Activated T-cell treated with anti-CD3 and anti-CD28 coated beads for 24 hours (primary cell): ENCODE results near the gene NEFH.
"Not testable (repeated sequence)": the region's sequence is repeated elsewhere in the genome, so short reads cannot be mapped to it uniquely, and the experiment has no call there.

ENCODE experiments used
- DNase-seq: peaks from one replicate; pipeline ENCODE4 v3.0.0-alpha.2; 2020; ENCODE audit warnings: low read depth

Gene NEFH

GRCh38 chr22:29464581-29464980, 15.4 kb upstream of the NEFH start:
- DNase-seq, result no peak

DNA sequence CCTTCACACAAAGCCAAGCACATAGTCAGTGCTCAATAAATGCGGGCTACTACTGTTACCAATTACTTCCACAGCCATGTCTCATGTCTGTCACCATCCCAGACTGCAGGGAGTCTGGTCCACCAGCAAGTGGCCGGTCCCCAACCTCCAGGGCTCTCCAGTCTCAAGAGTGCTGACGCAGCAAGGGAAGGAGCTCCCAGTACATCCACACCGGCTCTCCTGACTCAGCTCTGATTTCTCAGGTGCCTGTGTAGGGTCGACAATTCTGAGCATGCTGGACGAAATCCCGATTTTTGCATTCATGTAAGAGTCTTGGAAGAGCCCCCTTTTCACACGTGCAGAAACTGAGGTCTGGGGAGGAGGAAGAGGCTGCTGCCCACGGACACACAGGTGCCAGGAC, 10.3 kb upstream of the NEFH start:
- DNase-seq, result no peak

DNA sequence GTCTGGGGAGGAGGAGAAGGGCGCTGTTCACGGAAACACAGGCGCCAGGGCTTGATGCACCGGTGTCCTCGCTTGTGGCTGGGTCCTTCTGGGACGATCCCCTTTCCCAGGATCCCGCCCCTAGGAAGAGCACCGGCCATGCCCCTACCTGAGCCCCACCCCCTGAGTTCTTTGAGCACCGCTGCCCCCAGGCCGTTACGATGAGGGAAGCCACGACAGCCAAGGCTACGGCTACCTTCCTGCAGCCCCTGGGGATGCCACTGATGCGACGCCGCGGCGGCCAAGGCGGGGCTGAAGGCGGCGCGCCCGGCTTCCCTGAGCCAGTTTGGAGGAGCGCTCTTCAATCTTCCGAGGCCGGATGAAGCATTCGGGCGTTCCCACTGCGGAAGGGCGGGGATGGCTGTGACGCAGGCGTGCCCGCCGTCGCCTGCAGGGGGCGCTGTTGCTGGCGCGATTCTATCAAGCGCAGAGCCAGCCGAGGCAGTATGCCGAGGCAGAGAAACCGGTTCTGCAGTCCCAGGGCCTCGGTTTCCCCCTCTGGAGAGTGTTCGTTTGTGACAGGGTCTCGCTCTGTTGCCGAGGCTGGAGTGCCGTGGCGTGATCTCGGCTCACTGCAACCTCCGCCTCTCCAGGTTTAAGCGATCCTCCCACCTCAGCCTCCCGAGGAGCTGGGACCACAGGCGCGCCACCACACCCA, 9.7 kb upstream of the NEFH start:
- DNase-seq, result peak; percentile 60

- no peak for DNase-seq
These were observed 7.0 kb upstream of the NEFH start for GRCh38 chr22:29473001-29473400.

DNA sequence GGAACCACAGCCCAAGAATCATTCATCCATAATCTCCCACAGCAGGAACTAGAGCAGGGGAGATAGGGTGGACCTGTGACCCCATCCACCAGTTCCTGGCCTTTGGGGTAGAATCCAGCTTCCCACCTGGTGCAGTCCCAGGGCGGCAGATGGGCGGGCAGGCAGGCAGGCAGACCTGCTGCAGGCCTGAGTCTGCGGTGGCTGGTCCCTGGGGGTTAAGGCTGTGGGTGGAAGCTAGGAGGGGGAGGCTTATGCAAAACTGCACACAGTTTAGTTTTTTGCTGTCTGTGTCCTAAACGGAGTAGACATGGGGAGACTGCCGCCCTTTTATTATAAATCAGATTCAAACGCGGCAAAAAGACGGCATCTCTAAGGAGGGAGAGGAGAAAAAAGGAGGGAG, 4.5 kb upstream of the NEFH start:
- DNase-seq, result no peak

GRCh38 chr22:29476116-29476515, 3.9 kb upstream of the NEFH start:
- DNase-seq, result no peak

- no peak for DNase-seq
These were observed 2.2 kb upstream of the NEFH start for GRCh38 chr22:29477723-29478318.

- DNase-seq, result no peak
These were observed 1.4 kb upstream of the NEFH start for GRCh38 chr22:29478326-29479276.

GRCh38 chr22:29480262-29480511, 169 bp downstream of the NEFH start:
- no peak for DNase-seq

- peak; percentile 11 for DNase-seq
These were observed 670 bp downstream of the NEFH start for GRCh38 chr22:29480512-29481264.

- no peak for DNase-seq
These were observed 1.4 kb downstream of the NEFH start for GRCh38 chr22:29481265-29482000.

GRCh38 chr22:29482253-29482652, 2.2 kb downstream of the NEFH start:
- no peak for DNase-seq

DNA sequence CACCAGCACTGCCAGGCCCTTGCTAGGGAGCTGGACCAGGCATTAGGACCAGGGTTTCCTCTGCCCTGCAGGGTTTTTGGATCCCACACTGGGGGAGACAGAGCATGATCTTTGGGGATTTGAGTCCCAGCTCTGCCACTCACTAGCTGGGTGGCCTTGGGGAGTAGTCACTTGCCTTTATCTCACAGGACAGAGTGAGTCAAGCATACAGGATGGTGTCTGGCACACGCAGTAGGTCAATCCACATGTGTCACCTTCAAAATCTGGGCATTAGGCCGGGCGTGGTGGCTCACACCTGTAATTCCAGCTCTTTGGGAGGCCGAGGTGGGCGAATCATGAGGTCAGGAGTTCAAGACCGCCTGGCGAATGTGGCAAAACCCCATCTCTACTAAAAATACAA, 2.7 kb downstream of the NEFH start:
- no peak for DNase-seq

GRCh38 chr22:29483254-29483653, 3.2 kb downstream of the NEFH start:
- DNase-seq, result no peak

GRCh38 chr22:29484642-29485041, 4.6 kb downstream of the NEFH start:
- no peak for DNase-seq

DNA sequence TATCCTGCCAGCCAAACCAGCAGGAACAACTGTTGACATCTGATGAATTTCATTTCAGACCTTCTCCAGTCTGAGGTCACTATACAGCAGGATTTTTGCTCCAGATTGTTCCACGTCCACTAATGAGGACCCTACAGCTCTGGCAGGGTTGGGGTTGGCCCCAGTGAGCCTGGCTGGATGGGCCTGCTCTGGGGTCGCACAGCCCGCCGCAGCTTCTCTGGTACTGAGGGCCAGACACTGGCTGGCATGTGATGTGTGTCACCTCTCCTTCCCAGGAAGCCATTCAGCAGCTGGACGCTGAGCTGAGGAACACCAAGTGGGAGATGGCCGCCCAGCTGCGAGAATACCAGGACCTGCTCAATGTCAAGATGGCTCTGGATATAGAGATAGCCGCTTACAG, 5.4 kb downstream of the NEFH start:
- no peak for DNase-seq

DNA sequence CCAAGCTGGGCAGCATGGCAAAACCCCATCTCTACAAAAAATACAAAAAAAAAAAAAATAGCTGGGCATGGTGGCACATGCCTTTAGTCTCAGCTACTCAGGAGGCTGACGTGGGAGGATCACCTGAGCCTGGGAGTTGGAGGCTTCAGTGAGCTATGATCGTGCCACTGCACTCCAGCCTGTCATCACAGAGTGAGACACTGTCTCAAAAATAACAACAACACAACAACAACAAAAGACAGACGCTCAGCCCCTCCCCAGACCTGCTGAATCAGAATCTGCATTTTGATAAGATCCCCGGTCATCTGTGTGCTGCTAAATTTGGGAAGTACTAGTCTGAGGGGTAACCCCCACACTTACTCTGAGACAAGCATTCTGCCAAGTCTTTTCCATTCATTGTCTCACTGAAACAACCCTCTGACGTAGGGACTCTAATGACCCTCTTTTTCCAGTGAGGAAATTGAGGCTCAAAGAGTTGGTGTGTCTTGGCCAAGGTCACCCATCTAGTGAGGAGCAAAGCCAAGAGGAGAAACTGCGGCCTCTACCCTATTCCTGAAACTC, 7.5 kb downstream of the NEFH start:
- DNase-seq, result no peak

GRCh38 chr22:29489127-29489780, 9.2 kb downstream of the NEFH start:
- not testable (repeated sequence) for DNase-seq

- no peak for DNase-seq
These were observed 11.0 kb downstream of the NEFH start for GRCh38 chr22:29491012-29491411.

GRCh38 chr22:29493636-29494035, 13.6 kb downstream of the NEFH start:
- no peak for DNase-seq

- no peak for DNase-seq
These were observed 19.8 kb downstream of the NEFH start for GRCh38 chr22:29499852-29500251.
